ENCODE results near the gene VAV2.

DNA sequence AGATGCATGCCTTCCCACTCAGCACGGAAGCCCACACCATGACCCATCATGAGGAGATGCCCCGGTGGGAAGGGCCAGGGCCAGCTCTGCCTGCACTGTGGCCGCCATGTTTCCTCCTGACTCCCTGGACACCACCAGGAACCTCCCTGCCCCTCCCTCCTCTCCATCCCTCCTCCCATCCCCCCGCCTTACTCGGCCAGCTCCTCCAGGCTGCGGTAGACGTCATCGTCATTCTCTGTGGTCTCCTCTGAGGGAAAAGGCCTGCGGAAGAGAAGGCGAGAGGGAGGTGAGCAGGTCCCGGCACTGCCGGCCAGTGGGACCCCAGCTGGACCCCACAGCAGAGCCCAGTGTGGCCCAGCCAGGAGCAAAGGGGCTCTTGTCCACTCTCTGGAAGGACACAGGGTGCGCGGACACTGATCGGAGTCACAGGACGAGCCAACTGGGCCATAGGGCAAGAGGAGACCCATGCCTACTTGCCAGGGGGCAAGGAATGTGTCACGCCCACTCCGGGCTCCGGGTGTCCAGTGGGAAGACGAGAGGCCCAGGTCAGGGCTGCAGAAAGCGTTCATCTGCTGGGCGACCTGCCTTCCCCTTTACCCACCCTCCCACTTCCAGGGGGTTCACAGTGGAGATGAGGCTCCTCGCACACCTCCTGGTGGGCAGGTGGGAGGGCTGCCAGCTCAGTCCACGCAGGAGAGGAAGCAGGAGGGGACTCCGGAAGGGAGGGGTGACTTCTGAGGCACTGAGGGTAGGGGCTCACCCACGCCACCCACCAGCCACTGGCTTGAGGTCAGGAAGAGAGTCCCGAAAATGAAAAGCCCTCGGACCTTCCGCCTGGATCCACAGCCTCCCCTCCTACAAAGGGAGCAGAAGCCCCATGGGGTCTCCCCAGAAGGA, 157.8 kb downstream of the VAV2 start:
- TF ChIP-seq, protein P1, sequence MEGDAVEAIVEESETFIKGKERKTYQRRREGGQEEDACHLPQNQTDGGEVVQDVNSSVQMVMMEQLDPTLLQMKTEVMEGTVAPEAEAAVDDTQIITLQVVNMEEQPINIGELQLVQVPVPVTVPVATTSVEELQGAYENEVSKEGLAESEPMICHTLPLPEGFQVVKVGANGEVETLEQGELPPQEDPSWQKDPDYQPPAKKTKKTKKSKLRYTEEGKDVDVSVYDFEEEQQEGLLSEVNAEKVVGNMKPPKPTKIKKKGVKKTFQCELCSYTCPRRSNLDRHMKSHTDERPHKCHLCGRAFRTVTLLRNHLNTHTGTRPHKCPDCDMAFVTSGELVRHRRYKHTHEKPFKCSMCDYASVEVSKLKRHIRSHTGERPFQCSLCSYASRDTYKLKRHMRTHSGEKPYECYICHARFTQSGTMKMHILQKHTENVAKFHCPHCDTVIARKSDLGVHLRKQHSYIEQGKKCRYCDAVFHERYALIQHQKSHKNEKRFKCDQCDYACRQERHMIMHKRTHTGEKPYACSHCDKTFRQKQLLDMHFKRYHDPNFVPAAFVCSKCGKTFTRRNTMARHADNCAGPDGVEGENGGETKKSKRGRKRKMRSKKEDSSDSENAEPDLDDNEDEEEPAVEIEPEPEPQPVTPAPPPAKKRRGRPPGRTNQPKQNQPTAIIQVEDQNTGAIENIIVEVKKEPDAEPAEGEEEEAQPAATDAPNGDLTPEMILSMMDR (IDR thresholded peaks at IDR 0.05), result no peak
- no peak for TF ChIP-seq ZFX (IDR thresholded peaks at IDR 0.05; ENCODE audit: borderline replicate concordance)
